OCI-LY7 (cell line): Measurements from ENCODE around the gene LAMA2. TPM values are rescaled to one million over a fixed set of nuclear protein-coding genes. Genes with fewer than 3 reads are reported as not detected.
A peak's percentile ranks its signal among the peaks of the same experiment; 100 is the strongest.

Source experiments
- BruUV-seq: library from RNA; stranded (reverse); fragments of 400-500 nt; replicated peaks from 2 replicates; lab custom pipeline; 2021; lab: Mats Ljungman, UMichigan
- CTCF ChIA-PET: fragments of 300-600 bp; sonication (Branson Sonifier 250); formaldehyde crosslinking; loops from one replicate; lab custom pipeline; 2022; ENCODE audit warnings: antibody characterized with exemption; ENCODE audit not compliant: unreplicated experiment; lab: Charles Lee
- POLR2A ChIA-PET: fragments of 300-600 bp; sonication (Branson Sonifier 250); formaldehyde crosslinking; loops from one replicate; lab custom pipeline; 2022; ENCODE audit warnings: antibody characterized with exemption; lab: Charles Lee
- DNase-seq: peaks from one replicate; pipeline ENCODE4 v3.0.0-alpha.2; 2015; ENCODE audit warnings: low spot score
- H2AFZ ChIP-seq: fragments of 200-600 bp; sonication (generic), shearing (Covaris generic); 2 replicates; pipeline ENCODE4 v1.6.1; 2014; ENCODE audit warnings: mild to moderate bottlenecking, antibody characterized with exemption, low read length, moderate library complexity
- H3K27ac ChIP-seq: fragments of 200-600 bp; sonication (generic); 2 replicates; pipeline ENCODE4 v1.5.1; 2014; ENCODE audit warnings: mixed run types, low read depth, mild to moderate bottlenecking, moderate library complexity, low read length, inconsistent platforms; ENCODE audit not compliant: poor library complexity, severe bottlenecking
- H3K36me3 ChIP-seq: fragments of 200-600 bp; sonication (generic); 2 replicates; pipeline ENCODE4 v1.6.1; 2014; ENCODE audit warnings: mild to moderate bottlenecking, antibody characterized with exemption, low read length, moderate library complexity, mixed read lengths; ENCODE audit not compliant: insufficient read depth
- H3K4me1 ChIP-seq: fragments of 200-600 bp; sonication (generic); 2 replicates; pipeline ENCODE4 v1.5.1; 2014; ENCODE audit warnings: mild to moderate bottlenecking, low read length; ENCODE audit not compliant: insufficient read depth, poor library complexity, severe bottlenecking
- H3K4me2 ChIP-seq: fragments of 200-600 bp; sonication (generic); 2 replicates; pipeline ENCODE4 v1.6.1; 2014; ENCODE audit warnings: mild to moderate bottlenecking, low read length
- H3K4me3 ChIP-seq: fragments of 200-600 bp; sonication (generic); 2 replicates; pipeline ENCODE4 v1.5.1; 2014; ENCODE audit warnings: mild to moderate bottlenecking, low read depth, low read length; ENCODE audit not compliant: poor library complexity, severe bottlenecking
- H3K79me2 ChIP-seq: fragments of 200-600 bp; sonication (generic); 2 replicates; pipeline ENCODE4 v1.6.1; 2016; ENCODE audit warnings: low read depth, mild to moderate bottlenecking, low read length, moderate library complexity, mixed read lengths; ENCODE audit not compliant: insufficient read depth
- H3K9me2 ChIP-seq: fragments of 200-600 bp; sonication (generic); 2 replicates; pipeline ENCODE4 v1.6.1; 2016; ENCODE audit warnings: mild to moderate bottlenecking, low read length, mixed read lengths; ENCODE audit not compliant: insufficient read depth
- H3K9me3 ChIP-seq: fragments of 200-600 bp; sonication (generic); 2 replicates; pipeline ENCODE4 v1.6.1; 2014; ENCODE audit warnings: mild to moderate bottlenecking, mixed run types, low read length, mixed read lengths
- H4K20me1 ChIP-seq: fragments of 200-600 bp; sonication (generic); 2 replicates; pipeline ENCODE4 v1.6.1; 2014; ENCODE audit warnings: mild to moderate bottlenecking, antibody characterized with exemption, low read length, moderate library complexity, mixed read lengths; ENCODE audit not compliant: insufficient read depth
- EZH2phosphoT487 ChIP-seq: fragments of 200-600 bp; sonication (generic); IDR thresholded peaks from 2 replicates; pipeline ENCODE4 v1.6.1; 2018; ENCODE audit warnings: low read depth, borderline replicate concordance, mild to moderate bottlenecking, mixed run types, antibody characterized with exemption, low read length, moderate library complexity, mixed read lengths
- intact Hi-C: fragments of 100-400 bp; cut with micrococcal nuclease; formaldehyde crosslinking; loops from one replicate; pipeline ENCODE4 v1.10.0; 2022; ENCODE audit not compliant: unreplicated experiment
- total RNA-seq, 2 experiments: library from RNA; depleted of rRNA in 1 of 2; stranded (reverse); fragments of >200 nt in 1 of 2; shearing (Covaris generic) in 1 of 2; gene quantifications; 2 replicates each; pipeline ENCODE4 v1.2.3, GENCODE V29; 2014 to 2022
- TF ChIP-seq, protein P1 (sequence below): fragments of 200-600 bp; sonication (generic); conservative IDR thresholded peaks from 2 replicates; pipeline ENCODE4 v1.5.1; 2014; ENCODE audit warnings: mild to moderate bottlenecking, antibody characterized with exemption, low read length, moderate library complexity, mixed read lengths

The LAMA2 gene
- total RNA-seq, 2 experiments from 2014 or later: not detected

GRCh38 chr6:129235167-129236000, 352.4 kb downstream of the LAMA2 start:
- ChIA-PET POLR2A (no interaction called here), CTCF (no interaction called here)
- no peak overlapping the region for H2AFZ ChIP-seq
- no peak for TF ChIP-seq EZH2phosphoT487
- TF ChIP-seq, protein P1, sequence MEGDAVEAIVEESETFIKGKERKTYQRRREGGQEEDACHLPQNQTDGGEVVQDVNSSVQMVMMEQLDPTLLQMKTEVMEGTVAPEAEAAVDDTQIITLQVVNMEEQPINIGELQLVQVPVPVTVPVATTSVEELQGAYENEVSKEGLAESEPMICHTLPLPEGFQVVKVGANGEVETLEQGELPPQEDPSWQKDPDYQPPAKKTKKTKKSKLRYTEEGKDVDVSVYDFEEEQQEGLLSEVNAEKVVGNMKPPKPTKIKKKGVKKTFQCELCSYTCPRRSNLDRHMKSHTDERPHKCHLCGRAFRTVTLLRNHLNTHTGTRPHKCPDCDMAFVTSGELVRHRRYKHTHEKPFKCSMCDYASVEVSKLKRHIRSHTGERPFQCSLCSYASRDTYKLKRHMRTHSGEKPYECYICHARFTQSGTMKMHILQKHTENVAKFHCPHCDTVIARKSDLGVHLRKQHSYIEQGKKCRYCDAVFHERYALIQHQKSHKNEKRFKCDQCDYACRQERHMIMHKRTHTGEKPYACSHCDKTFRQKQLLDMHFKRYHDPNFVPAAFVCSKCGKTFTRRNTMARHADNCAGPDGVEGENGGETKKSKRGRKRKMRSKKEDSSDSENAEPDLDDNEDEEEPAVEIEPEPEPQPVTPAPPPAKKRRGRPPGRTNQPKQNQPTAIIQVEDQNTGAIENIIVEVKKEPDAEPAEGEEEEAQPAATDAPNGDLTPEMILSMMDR: no peak
- H3K79me2 ChIP-seq: no peaks in the 10 kb centered on the region
- no peaks in the 10 kb centered on the region for H4K20me1 ChIP-seq
- no peaks in the 10 kb centered on the region for H3K9me3 ChIP-seq
- intact Hi-C loops: loop anchor here (5.0 kb wide), 1 partner anchor 127 kb away; no protein-coding TSS in a partner anchor
- peaks cover 37% of the 10 kb centered on the region for H3K4me1 ChIP-seq
- H3K27ac ChIP-seq: no peak overlapping the region
- peak overlapping the region; percentile 40; the same call in 1 of the 2 replicates for H3K4me2 ChIP-seq
- no peak overlapping the region for H3K4me3 ChIP-seq
- no peak for DNase-seq
- no peaks in the 10 kb centered on the region for H3K36me3 ChIP-seq
- no peaks in the 10 kb centered on the region for H3K9me2 ChIP-seq
- BruUV-seq: no TSS peak

DNA sequence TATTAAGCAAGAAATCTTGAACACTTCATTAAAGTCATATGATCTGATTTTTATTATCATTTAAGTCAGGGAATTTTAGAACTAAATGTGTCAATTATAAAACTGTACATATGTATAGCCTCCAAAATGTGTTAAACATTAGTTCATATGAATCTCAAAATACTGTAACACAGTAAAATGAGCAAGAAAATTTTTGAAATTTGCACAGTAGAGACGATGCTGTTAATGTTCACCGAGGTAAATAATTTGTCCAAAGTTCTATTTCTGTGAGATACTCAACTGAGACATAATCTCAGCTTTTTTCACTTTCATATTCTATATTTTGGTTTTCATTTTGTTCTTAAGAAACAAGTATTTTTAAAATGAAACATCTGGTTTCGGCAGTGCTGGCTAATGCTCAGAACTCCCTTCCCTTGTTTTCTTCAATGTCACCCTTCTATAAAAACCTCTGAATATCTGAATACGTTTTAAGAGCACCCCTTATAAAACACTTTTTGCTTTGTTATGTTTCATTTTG, 353.1 kb downstream of the LAMA2 start:
- BruUV-seq: no TSS peak
- POLR2A ChIA-PET: no interaction called here

More for the DNA sequence above, 353.1 kb downstream of the LAMA2 start:
- no peak overlapping the region for H2AFZ ChIP-seq
- H3K79me2 ChIP-seq: no peaks in the 10 kb centered on the region
- TF ChIP-seq, protein P1: no peak
- no peak for TF ChIP-seq EZH2phosphoT487
- CTCF ChIA-PET: no interaction called here
- peak overlapping the region; percentile 40; the same call in 1 of the 2 replicates for H3K4me2 ChIP-seq
- no peaks in the 10 kb centered on the region for H3K9me3 ChIP-seq
- H3K36me3 ChIP-seq: no peaks in the 10 kb centered on the region
- DNase-seq: no peak
- H4K20me1 ChIP-seq: no peaks in the 10 kb centered on the region
- intact Hi-C loops: loop anchor here (5.0 kb wide), 1 partner anchor 126 kb away; no protein-coding TSS in a partner anchor
- H3K27ac ChIP-seq: no peak overlapping the region
- H3K9me2 ChIP-seq: no peaks in the 10 kb centered on the region
- peaks cover 37% of the 10 kb centered on the region for H3K4me1 ChIP-seq
- H3K4me3 ChIP-seq: no peak overlapping the region
